ENCODE data around the gene RNF39. TPM values are rescaled to one million over a fixed set of nuclear protein-coding genes. Genes with fewer than 3 reads are reported as not detected.
"Not testable (repeated sequence)": the region's sequence is repeated elsewhere in the genome, so short reads cannot be mapped to it uniquely, and the experiment has no call there.

RNF39 gene, protein sequence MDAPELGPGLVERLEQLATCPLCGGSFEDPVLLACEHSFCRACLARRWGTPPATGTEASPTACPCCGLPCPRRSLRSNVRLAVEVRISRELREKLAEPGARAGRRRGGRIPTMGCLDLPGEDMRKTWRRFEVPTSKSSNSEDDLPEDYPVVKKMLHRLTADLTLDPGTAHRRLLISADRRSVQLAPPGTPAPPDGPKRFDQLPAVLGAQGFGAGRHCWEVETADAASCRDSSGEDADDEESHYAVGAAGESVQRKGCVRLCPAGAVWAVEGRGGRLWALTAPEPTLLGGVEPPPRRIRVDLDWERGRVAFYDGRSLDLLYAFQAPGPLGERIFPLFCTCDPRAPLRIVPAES
- total RNA-seq: not detected in 2 replicates

- TF ChIP-seq CTCF (IDR thresholded peaks at IDR 0.05; ENCODE audit: insufficient read depth, low read depth, low read length): no peak
- H3K4me3 ChIP-seq (ENCODE audit: low read depth, low read length): peak within 1 kb of the TSS; percentile 21
Measured at GRCh38 chr6:30075094-30075789, at the start of gene RNF39. TSS of gene RNF39 (minus strand) at chr6:30075769. CDS start at chr6:30075585, 184 bp downstream.

GRCh38 chr6:30122515-30122914 is 46.9 kb upstream of the RNF39 start:
- no peak overlapping the region for H3K4me3 ChIP-seq (ENCODE audit: low read depth, low read length)
- peak; percentile 21 for DNase-seq (ENCODE audit: low read depth)
- TF ChIP-seq CTCF (IDR thresholded peaks at IDR 0.05; ENCODE audit: insufficient read depth, low read depth, low read length): no peak

More at GRCh38 chr6:30075094-30075789, at the start of gene RNF39:
- DNase-seq (ENCODE audit: low read depth): no peak

- no peak for DNase-seq (ENCODE audit: low read depth)
- H3K4me3 ChIP-seq (ENCODE audit: low read depth, low read length): no peak overlapping the region
- no peak for TF ChIP-seq CTCF (IDR thresholded peaks at IDR 0.05; ENCODE audit: insufficient read depth, low read depth, low read length)
Measured at GRCh38 chr6:30121446-30122366, 46.1 kb upstream of the RNF39 start.

DNA sequence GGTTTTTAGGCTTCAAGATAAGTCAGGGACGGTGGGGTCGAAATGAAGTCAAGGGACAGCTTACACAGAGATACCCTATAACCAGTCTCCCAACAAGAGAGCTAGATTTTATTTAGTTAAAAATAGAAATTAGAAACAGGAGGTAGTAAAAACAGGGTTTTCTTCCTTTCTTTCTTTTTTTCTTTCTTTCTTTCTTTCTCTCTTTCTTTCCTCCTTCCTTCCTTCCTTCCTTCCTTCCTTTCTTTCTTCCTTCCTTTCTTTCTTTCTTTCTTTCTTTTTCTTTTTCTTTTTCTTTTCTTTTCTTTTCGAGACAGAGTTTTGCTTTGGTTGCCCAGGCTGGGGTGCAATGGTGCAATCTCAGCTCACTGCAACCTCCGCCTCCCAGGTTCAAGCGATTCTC is 43.1 kb upstream of the RNF39 start:
- not testable (repeated sequence) for H3K4me3 ChIP-seq (ENCODE audit: low read depth, low read length); DNase-seq (ENCODE audit: low read depth)

DNA sequence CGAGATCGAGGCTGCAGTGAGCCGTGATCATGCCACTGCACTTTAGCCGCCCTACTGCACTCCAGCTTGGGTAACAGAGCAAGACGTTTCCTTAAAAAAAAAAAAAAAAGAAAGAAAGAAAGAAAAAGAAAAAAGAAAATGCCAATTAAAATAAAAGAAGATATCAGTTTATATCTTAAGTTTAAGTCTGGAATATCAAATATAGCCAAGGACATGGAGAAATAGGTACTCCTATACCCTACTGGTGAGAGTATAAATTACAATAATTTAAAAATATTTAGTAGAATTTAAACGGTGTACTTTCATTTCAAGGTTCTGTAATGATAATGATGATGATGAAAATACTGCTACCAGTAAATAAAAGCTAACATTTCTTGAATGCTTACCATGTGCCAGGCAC is 41.2 kb upstream of the RNF39 start:
- TF ChIP-seq CTCF (IDR thresholded peaks at IDR 0.05; ENCODE audit: insufficient read depth, low read depth, low read length): no peak
- no peak overlapping the region for H3K4me3 ChIP-seq (ENCODE audit: low read depth, low read length)
- DNase-seq (ENCODE audit: low read depth): no peak

DNA sequence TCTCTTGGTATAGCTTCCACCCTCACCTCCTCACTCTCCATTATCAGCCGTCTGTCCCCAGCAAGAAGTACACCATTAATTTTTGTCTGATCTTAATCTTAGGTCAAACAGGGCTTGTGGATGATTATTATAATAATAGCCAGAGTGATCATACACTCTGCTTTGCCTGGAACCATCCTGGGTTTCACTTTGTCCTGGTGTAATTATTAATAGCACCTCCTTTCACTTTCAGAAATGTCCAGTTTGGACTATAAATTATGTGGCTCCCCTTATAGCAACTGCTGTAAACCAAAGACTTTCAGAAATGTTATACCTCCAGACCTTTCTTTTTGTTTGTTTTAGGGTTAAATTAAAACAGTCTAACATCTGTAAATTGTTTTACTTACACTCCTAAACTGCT is 38.3 kb upstream of the RNF39 start:
- DNase-seq (ENCODE audit: low read depth): no peak
- TF ChIP-seq CTCF (IDR thresholded peaks at IDR 0.05; ENCODE audit: insufficient read depth, low read depth, low read length): no peak

More for the DNA sequence above, 38.3 kb upstream of the RNF39 start:
- H3K4me3 ChIP-seq (ENCODE audit: low read depth, low read length): no peak overlapping the region

Measured in fibroblast of villous mesenchyme (primary cell).